Measurements from ENCODE around the gene GRAMD1A.
"Not testable (repeated sequence)": the region's sequence is repeated elsewhere in the genome, so short reads cannot be mapped to it uniquely, and the experiment has no call there.

The GRAMD1A gene

DNA sequence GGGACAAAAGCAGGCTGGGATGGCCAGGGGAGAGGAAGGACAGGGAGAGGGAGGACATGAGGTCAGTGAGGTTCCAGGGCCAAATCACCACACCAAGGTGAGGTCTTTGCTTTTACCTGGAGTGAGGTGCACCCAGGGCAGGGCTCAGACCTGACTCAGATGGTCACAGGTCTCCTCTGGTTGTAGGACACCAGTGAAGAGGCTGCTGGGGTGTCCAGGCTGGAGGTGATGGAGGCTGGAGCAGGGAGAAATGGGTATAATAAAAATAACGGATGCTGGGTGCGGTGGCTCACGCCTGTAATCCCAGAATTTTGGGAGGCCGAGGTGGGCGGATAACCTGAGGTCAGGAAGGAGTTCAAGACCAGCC is 6.9 kb downstream of the GRAMD1A start:
- H3K9me3 ChIP-seq (ENCODE audit: control extremely low read depth in 1 of 5, control insufficient read depth in 4 of 5, insufficient read depth in 2 of 5, low read depth in 1 of 5, low read length in 4 of 5) = no peaks in the 10 kb centered on the region
- peaks cover 10 to 30% (median 23%) of the 10 kb centered on the region in 4 experiments for H3K4me1 ChIP-seq (ENCODE audit: control extremely low read depth in 1 of 4, control insufficient read depth in 4 of 4, insufficient read depth in 4 of 4, low read length in 3 of 4)
- H3K27me3 ChIP-seq (replicated peaks in 2 of 5; ENCODE audit: control insufficient read depth in 4 of 5, insufficient read depth in 5 of 5, low read length in 4 of 5) = no peaks in the 10 kb centered on the region
- POLR2A ChIA-PET = interaction anchor here (1.0 kb wide), 1 partner anchor 34 kb away, joined by 4 read pairs; no protein-coding TSS in a partner anchor
- CTCF ChIA-PET = interaction anchor here (11.0 kb wide), 1 partner anchor 32 kb away, joined by 249 read pairs; the partner anchor contains the start of gene ZNF792
- no peak for DNase-seq
- WGBS (ENCODE audit: insufficient coverage) = 100% methylated on average over 5 of the region's 5 CpGs
- H3K27ac ChIP-seq (ENCODE audit: insufficient read depth in 1 of 2, low read depth in 1 of 2, low read length in 2 of 2, poor library complexity in 1 of 2, severe bottlenecking in 2 of 2) = no peak overlapping the region
- H3K4me3 ChIP-seq (ENCODE audit: control insufficient read depth in 1 of 7, extremely low read depth in 1 of 7, insufficient read depth in 4 of 7, low read depth in 2 of 7, low read length in 6 of 7) = no peak overlapping the region
- peaks cover 14 to 69% (median 58%) of the 10 kb centered on the region in 4 experiments for H3K36me3 ChIP-seq (ENCODE audit: control insufficient read depth in 4 of 4, insufficient read depth in 4 of 4, low read length in 3 of 4)

DNA sequence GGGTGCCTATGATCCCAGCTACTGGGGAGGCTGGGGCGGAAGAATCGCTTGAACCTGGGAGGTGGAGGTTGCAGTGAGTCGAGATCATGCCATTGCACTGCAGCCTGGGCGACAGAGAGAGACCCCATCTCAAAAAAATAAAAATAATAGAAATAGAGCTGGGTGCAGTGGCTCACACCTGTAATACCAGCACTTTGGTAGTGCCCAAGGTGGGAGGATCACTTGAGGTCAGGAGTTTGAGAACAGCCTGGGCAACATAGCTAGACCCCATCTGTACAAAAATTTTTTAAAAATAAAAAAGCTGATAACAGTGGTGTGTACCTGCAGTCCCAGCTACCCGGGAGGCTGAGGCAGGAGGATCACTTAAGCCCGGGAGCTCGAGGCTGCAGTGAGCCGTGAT is 7.3 kb downstream of the GRAMD1A start:
- CTCF ChIA-PET = interaction anchor here (11.0 kb wide), 1 partner anchor 33 kb away, joined by 249 read pairs; the partner anchor contains the start of gene ZNF792
- peaks cover 10 to 28% (median 21%) of the 10 kb centered on the region in 4 experiments for H3K4me1 ChIP-seq (ENCODE audit: control extremely low read depth in 1 of 4, control insufficient read depth in 4 of 4, insufficient read depth in 4 of 4, low read length in 3 of 4)
- H3K27me3 ChIP-seq (replicated peaks in 2 of 5; ENCODE audit: control insufficient read depth in 4 of 5, insufficient read depth in 5 of 5, low read length in 4 of 5); POLR2A ChIA-PET; H3K9me3 ChIP-seq (ENCODE audit: control extremely low read depth in 1 of 5, control insufficient read depth in 4 of 5, insufficient read depth in 2 of 5, low read depth in 1 of 5, low read length in 4 of 5); H3K4me3 ChIP-seq (ENCODE audit: control insufficient read depth in 1 of 7, extremely low read depth in 1 of 7, insufficient read depth in 4 of 7, low read depth in 2 of 7, low read length in 6 of 7); DNase-seq; H3K27ac ChIP-seq (ENCODE audit: insufficient read depth in 1 of 2, low read depth in 1 of 2, low read length in 2 of 2, poor library complexity in 1 of 2, severe bottlenecking in 2 of 2): not testable (repeated sequence)
- peaks cover 17 to 71% (median 61%) of the 10 kb centered on the region in 4 experiments for H3K36me3 ChIP-seq (ENCODE audit: control insufficient read depth in 4 of 4, insufficient read depth in 4 of 4, low read length in 3 of 4)
- 60% methylated on average over 1 of the region's 8 CpGs for WGBS (ENCODE audit: insufficient coverage)

- H3K4me1 ChIP-seq (ENCODE audit: control extremely low read depth in 1 of 4, control insufficient read depth in 4 of 4, insufficient read depth in 4 of 4, low read length in 3 of 4) = peaks cover 3 to 29% (median 22%) of the 10 kb centered on the region in 4 experiments
Observed at GRCh38 chr19:35008891-35009341, 8.8 kb downstream of the GRAMD1A start.

GRCh38 chr19:35009424-35010415 is 9.6 kb downstream of the GRAMD1A start:
- ChIA-PET POLR2A (no interaction called here), CTCF (interaction anchor here (1.2 to 11.0 kb wide), 3 partner anchors 9 to 35 kb away, joined by 4 to 249 read pairs (median 5); partner anchors contain the start of gene ZNF792)
- no peak overlapping the region for H3K4me3 ChIP-seq (ENCODE audit: control insufficient read depth in 1 of 7, extremely low read depth in 1 of 7, insufficient read depth in 4 of 7, low read depth in 2 of 7, low read length in 6 of 7)

More at GRCh38 chr19:35008891-35009341, 8.8 kb downstream of the GRAMD1A start:
- Histone ChIP-seq H3K36me3 (ENCODE audit: control insufficient read depth in 4 of 4, insufficient read depth in 4 of 4, low read length in 3 of 4) (peaks cover 19 to 74% (median 61%) of the 10 kb centered on the region in 4 experiments), H3K27ac (ENCODE audit: insufficient read depth in 1 of 2, low read depth in 1 of 2, low read length in 2 of 2, poor library complexity in 1 of 2, severe bottlenecking in 2 of 2) (no peak overlapping the region), H3K4me3 (ENCODE audit: control insufficient read depth in 1 of 7, extremely low read depth in 1 of 7, insufficient read depth in 4 of 7, low read depth in 2 of 7, low read length in 6 of 7) (no peak overlapping the region), H3K9me3 (ENCODE audit: control extremely low read depth in 1 of 5, control insufficient read depth in 4 of 5, insufficient read depth in 2 of 5, low read depth in 1 of 5, low read length in 4 of 5) (no peaks in the 10 kb centered on the region), H3K27me3 (replicated peaks in 2 of 5; ENCODE audit: control insufficient read depth in 4 of 5, insufficient read depth in 5 of 5, low read length in 4 of 5) (no peaks in the 10 kb centered on the region)
- WGBS (ENCODE audit: insufficient coverage) = 96% methylated on average over 5 of the region's 12 CpGs
- CTCF ChIA-PET = interaction anchor here (1.2 to 11.0 kb wide), 3 partner anchors 8 to 34 kb away, joined by 4 to 249 read pairs (median 5); partner anchors contain the start of gene ZNF792
- POLR2A ChIA-PET = no interaction called here
- no peak for DNase-seq

DNA sequence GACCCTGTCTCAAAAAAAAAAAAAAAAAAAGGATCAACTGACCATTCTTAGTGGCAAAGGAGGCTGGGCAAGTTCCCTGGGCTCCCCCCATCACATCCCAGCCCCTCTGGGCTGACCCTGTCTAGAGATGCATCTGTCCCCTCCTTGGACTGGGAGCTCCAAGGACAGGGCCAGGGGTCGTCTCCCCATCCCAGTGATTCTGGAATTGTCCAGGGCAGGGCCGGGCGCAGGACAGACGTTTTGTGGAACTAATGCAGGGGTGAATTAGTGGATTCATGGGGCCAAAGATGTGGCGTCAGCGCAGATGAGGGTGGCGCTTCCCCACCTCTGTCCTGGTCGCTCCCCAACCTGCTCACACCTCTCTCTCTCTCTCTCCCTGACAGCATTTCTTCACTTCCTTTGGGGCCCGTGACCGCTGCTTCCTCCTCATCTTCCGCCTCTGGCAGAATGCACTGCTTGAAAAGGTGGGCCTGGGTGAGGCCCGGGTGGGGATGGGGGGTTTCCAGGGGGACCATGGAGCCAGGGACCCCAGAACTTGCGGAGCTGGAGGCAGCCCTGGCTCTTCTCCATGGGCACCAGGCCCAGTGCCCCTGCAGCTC is 11.1 kb downstream of the GRAMD1A start:
- DNase-seq = peak in 1 of 3 donors; percentile 25
- H3K4me3 ChIP-seq (ENCODE audit: control insufficient read depth in 1 of 7, extremely low read depth in 1 of 7, insufficient read depth in 4 of 7, low read depth in 2 of 7, low read length in 6 of 7) = no peak overlapping the region
- H3K4me1 ChIP-seq (ENCODE audit: control extremely low read depth in 1 of 4, control insufficient read depth in 4 of 4, insufficient read depth in 4 of 4, low read length in 3 of 4) = peaks cover 2 to 30% (median 28%) of the 10 kb centered on the region in 4 experiments
- peaks cover 25 to 77% (median 60%) of the 10 kb centered on the region in 4 experiments for H3K36me3 ChIP-seq (ENCODE audit: control insufficient read depth in 4 of 4, insufficient read depth in 4 of 4, low read length in 3 of 4)
- H3K27ac ChIP-seq (ENCODE audit: insufficient read depth in 1 of 2, low read depth in 1 of 2, low read length in 2 of 2, poor library complexity in 1 of 2, severe bottlenecking in 2 of 2) = no peak overlapping the region
- ChIA-PET POLR2A (no interaction called here), CTCF (interaction anchor here (1.9 to 11.0 kb wide), 3 partner anchors 8 to 37 kb away, joined by 7 to 249 read pairs (median 10); partner anchors contain the start of gene ZNF792)
- H3K27me3 ChIP-seq (replicated peaks in 2 of 5; ENCODE audit: control insufficient read depth in 4 of 5, insufficient read depth in 5 of 5, low read length in 4 of 5) = no peaks in the 10 kb centered on the region
- 65% methylated on average over 7 of the region's 13 CpGs for WGBS (ENCODE audit: insufficient coverage)
- H3K9me3 ChIP-seq (ENCODE audit: control extremely low read depth in 1 of 5, control insufficient read depth in 4 of 5, insufficient read depth in 2 of 5, low read depth in 1 of 5, low read length in 4 of 5) = no peaks in the 10 kb centered on the region

More at GRCh38 chr19:35009424-35010415, 9.6 kb downstream of the GRAMD1A start:
- Histone ChIP-seq H3K9me3 (ENCODE audit: control extremely low read depth in 1 of 5, control insufficient read depth in 4 of 5, insufficient read depth in 2 of 5, low read depth in 1 of 5, low read length in 4 of 5) (no peaks in the 10 kb centered on the region), H3K36me3 (ENCODE audit: control insufficient read depth in 4 of 4, insufficient read depth in 4 of 4, low read length in 3 of 4) (peaks cover 19 to 73% (median 59%) of the 10 kb centered on the region in 4 experiments), H3K27me3 (replicated peaks in 2 of 5; ENCODE audit: control insufficient read depth in 4 of 5, insufficient read depth in 5 of 5, low read length in 4 of 5) (no peaks in the 10 kb centered on the region), H3K4me1 (ENCODE audit: control extremely low read depth in 1 of 4, control insufficient read depth in 4 of 4, insufficient read depth in 4 of 4, low read length in 3 of 4) (peaks cover 2 to 29% (median 25%) of the 10 kb centered on the region in 4 experiments), H3K27ac (ENCODE audit: insufficient read depth in 1 of 2, low read depth in 1 of 2, low read length in 2 of 2, poor library complexity in 1 of 2, severe bottlenecking in 2 of 2) (no peak overlapping the region)
- no peak for DNase-seq
- 98% methylated on average over 24 of the region's 36 CpGs for WGBS (ENCODE audit: insufficient coverage)

DNA sequence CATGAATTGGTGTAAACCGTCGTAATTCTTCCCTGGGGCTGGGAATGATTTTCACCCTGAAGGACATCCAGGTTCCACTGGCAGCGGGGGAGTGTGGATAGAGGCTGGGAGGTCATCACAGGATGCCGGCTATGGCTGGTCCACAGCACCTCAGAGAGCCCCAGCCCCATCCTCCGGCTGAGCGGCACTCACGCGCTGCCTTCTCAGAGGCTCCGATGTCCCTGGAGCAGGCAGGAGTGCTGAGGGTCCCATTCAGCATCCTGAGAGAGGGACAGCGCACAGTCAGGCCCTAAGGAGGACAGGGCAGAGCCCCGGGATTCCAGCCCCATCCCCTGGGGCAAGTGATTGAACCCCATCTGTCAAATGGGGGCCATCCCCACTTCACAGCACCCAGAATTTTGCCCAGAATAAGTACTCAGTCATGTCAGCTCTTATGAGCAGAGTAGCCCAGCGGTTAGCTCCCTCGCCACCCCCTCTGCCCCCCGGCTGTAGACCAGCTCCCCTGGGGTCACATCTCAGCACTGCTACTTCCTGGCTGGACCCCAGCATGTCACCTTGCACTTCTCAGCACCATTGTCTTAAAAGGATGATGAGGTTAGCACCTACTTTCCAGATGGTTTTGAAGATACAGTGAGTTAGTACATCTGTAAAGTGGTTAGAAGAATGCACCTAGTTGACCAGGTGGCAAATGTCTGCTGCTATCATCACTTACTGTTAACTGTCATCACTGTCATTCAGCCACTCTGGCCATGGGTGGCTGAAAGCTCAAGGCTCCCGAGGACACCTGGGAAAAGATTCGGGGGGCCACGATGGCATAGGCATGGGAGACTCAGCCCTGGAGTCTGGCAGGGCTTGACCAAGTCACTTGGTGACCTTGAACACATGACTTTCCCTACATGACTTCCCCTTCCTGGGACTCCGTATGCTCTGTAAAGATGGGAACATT is 11.9 kb downstream of the GRAMD1A start:
- Histone ChIP-seq H3K9me3 (ENCODE audit: control extremely low read depth in 1 of 5, control insufficient read depth in 4 of 5, insufficient read depth in 2 of 5, low read depth in 1 of 5, low read length in 4 of 5) (no peaks in the 10 kb centered on the region), H3K4me3 (ENCODE audit: control insufficient read depth in 1 of 7, extremely low read depth in 1 of 7, insufficient read depth in 4 of 7, low read depth in 2 of 7, low read length in 6 of 7) (no peak overlapping the region), H3K27ac (ENCODE audit: insufficient read depth in 1 of 2, low read depth in 1 of 2, low read length in 2 of 2, poor library complexity in 1 of 2, severe bottlenecking in 2 of 2) (no peak overlapping the region), H3K27me3 (replicated peaks in 2 of 5; ENCODE audit: control insufficient read depth in 4 of 5, insufficient read depth in 5 of 5, low read length in 4 of 5) (no peaks in the 10 kb centered on the region), H3K4me1 (ENCODE audit: control extremely low read depth in 1 of 4, control insufficient read depth in 4 of 4, insufficient read depth in 4 of 4, low read length in 3 of 4) (peaks cover 2 to 30% (median 28%) of the 10 kb centered on the region in 4 experiments), H3K36me3 (ENCODE audit: control insufficient read depth in 4 of 4, insufficient read depth in 4 of 4, low read length in 3 of 4) (peaks cover 22 to 69% (median 54%) of the 10 kb centered on the region in 4 experiments)
- ChIA-PET POLR2A (interaction anchor here (1.2 kb wide), 1 partner anchor 27 kb away, joined by 3 read pairs; no protein-coding TSS in a partner anchor), CTCF (interaction anchor here (1.0 to 11.0 kb wide), 9 partner anchors 8 to 37 kb away, joined by 3 to 249 read pairs (median 8); partner anchors contain the start of gene ZNF792)
- 95% methylated on average over 16 of the region's 18 CpGs for WGBS (ENCODE audit: insufficient coverage)
- DNase-seq = no peak
